C4-2B (cell line): ENCODE measurements around the gene FOXO1.

Experiments used
- ZFX ChIP-seq: fragments of 450-650 bp; IDR thresholded peaks from 2 replicates; pipeline ENCODE4 v1.6.1; 2017
- TF ChIP-seq, protein P1 (sequence below): fragments of 450-650 bp; conservative IDR thresholded peaks from 2 replicates; pipeline ENCODE4 v1.5.1; 2017; ENCODE audit warnings: mild to moderate bottlenecking

DNA sequence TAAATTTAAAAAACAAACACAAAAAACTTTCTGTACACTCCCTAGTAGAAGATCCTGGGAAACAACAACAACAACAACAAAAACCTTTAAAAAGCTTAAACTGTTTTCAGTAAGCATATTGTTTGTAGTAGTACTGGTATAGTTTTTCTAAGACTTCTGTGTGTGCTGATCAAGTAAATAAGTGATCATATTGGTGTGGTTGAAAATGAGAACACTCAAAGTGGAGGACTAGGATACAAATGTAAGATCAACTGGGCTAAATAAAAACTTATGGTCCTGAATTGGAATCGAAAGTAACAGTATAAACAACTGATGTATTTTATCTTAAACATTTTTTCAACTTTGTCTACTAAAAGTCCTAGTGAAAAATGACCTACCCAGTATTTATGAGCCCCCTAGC lies 135.5 kb downstream of the FOXO1 start:
- no peak for TF ChIP-seq ZFX
- TF ChIP-seq, protein P1, sequence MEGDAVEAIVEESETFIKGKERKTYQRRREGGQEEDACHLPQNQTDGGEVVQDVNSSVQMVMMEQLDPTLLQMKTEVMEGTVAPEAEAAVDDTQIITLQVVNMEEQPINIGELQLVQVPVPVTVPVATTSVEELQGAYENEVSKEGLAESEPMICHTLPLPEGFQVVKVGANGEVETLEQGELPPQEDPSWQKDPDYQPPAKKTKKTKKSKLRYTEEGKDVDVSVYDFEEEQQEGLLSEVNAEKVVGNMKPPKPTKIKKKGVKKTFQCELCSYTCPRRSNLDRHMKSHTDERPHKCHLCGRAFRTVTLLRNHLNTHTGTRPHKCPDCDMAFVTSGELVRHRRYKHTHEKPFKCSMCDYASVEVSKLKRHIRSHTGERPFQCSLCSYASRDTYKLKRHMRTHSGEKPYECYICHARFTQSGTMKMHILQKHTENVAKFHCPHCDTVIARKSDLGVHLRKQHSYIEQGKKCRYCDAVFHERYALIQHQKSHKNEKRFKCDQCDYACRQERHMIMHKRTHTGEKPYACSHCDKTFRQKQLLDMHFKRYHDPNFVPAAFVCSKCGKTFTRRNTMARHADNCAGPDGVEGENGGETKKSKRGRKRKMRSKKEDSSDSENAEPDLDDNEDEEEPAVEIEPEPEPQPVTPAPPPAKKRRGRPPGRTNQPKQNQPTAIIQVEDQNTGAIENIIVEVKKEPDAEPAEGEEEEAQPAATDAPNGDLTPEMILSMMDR: no peak
